CD4-positive, alpha-beta T cell treated with Interleukin-15 for 4 hours (primary cell): ENCODE results near the gene KANSL1.

Experiments
- DNase-seq: peaks from one replicate; pipeline ENCODE4 v3.0.0-alpha.2; 2020; ENCODE audit warnings: low spot score

Gene KANSL1

DNA sequence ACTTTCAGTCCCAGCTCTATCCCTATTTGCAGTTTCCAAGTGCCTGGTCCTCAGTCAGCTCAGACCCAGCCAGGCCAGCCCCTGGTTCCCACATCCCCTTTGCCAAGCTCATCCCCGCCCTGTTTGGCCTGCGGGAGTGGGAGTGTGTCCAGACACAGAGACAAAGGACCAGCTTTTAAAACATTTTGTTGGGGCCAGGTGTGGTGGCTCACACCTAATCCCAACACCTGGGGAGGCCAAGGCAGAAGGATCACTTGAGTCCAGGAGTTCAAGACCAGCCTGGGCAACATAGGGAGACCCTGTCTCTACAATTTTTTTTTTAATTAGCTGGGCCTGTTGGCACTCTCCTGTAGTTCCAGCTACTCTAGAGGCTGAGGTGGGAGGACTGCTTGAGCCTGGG lies 192.5 kb downstream of the KANSL1 start:
- DNase-seq = no peak

DNA sequence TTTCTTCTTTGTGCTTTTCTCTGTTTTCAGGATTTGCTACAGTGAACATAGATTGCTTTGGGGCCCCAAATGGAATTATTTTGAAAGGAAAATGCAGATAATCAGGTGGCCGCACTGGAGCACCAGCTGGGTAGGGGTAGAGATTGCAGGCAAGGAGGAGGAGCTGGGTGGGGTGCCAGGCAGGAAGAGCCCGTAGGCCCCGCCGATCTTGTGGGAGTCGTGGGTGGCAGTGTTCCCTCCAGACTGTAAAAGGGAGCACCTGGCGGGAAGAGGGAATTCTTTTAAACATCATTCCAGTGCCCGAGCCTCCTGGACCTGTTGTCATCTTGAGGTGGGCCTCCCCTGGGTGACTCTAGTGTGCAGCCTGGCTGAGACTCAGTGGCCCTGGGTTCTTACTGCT lies 192.9 kb downstream of the KANSL1 start:
- DNase-seq = no peak

DNA sequence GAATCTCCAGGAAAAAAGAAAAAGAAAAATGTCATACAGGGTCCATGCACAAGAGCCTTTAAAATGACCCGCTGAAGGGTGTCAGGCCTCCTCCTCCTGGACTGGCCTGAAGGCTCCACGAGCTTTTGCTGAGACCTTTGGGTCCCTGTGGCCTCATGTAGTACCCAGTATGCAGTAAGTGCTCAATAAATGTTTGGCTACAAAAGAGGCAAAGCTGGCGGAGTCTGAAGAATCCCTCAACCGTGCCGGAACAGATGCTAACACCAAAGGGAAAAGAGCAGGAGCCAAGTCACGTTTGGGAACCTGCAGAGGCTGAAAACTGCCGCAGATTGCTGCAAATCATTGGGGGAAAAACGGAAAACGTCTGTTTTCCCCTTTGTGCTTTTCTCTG lies 193.3 kb downstream of the KANSL1 start:
- DNase-seq = no peak

DNA sequence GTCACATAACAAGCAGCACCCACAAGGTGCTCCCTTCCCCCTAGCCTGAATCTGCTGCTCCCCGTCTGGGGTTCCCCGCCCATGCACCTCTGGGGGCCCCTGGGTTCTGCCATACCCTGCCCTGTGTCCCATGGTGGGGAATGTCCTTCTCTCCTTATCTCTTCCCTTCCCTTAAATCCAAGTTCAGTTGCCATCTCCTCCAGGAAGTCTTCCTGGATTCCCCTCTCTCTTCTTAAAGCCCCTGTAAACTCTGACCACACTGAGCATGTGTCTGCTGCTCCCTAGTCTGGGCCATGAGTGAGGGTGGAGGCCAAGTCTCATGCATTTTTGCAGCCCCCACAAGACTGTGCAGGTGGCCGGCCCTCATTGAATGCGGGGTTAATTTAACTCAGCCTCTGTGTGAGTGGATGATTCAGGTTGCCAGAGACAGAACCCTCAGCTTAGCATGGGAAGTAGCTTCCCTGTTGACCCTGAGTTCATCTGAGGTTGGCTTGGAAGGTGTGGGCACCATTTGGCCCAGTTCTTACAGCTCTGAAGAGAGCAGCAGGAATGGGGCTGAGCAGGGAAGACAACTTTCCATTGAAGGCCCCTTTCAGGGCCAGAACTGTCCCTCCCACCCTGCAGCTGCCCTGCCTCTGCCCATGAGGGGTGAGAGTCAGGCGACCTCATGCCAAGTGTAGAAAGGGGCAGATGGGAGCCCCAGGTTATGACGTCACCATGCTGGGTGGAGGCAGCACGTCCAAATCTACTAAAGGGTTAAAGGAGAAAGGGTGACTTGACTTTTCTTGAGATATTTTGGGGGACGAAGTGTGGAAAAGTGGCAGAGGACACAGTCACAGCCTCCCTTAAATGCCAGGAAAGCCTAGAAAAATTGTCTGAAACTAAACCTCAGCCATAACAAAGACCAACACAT lies 194.0 kb downstream of the KANSL1 start, which contains the start of gene STH:
STH (plus strand) TSS at position 264 of the 913 bp plus-strand sequence; CDS start at position 294, 30 bp downstream.
- DNase-seq = no peak

DNA sequence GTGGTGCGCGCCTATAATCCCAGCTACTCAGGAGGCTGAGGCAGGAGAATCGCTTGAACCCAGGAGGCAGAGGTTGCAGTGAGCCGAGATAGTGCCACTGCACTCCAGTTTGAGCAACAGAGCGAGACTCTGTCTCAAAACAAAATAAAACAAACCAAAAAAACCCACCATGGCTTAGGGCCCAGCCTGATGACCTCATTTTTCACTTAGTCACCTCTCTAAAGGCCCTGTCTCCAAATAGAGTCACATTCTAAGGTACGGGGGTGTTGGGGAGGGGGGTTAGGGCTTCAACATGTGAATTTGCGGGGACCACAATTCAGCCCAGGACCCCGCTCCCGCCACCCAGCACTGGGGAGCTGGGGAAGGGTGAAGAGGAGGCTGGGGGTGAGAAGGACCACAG lies 195.6 kb downstream of the KANSL1 start:
- DNase-seq = no peak

DNA sequence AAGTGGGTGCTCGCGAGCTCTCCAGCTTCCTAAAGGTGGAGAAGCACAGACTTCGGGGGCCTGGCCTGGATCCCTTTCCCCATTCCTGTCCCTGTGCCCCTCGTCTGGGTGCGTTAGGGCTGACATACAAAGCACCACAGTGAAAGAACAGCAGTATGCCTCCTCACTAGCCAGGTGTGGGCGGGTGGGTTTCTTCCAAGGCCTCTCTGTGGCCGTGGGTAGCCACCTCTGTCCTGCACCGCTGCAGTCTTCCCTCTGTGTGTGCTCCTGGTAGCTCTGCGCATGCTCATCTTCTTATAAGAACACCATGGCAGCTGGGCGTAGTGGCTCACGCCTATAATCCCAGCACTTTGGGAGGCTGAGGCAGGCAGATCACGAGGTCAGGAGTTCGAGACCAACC lies 196.1 kb downstream of the KANSL1 start:
- no peak for DNase-seq

DNA sequence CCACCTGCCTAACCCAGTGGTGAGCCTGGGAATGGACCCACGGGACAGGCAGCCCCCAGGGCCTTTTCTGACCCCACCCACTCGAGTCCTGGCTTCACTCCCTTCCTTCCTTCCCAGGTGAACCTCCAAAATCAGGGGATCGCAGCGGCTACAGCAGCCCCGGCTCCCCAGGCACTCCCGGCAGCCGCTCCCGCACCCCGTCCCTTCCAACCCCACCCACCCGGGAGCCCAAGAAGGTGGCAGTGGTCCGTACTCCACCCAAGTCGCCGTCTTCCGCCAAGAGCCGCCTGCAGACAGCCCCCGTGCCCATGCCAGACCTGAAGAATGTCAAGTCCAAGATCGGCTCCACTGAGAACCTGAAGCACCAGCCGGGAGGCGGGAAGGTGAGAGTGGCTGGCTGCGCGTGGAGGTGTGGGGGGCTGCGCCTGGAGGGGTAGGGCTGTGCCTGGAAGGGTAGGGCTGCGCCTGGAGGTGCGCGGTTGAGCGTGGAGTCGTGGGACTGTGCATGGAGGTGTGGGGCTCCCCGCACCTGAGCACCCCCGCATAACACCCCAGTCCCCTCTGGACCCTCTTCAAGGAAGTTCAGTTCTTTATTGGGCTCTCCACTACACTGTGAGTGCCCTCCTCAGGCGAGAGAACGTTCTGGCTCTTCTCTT lies 196.8 kb downstream of the KANSL1 start:
- no peak for DNase-seq

DNA sequence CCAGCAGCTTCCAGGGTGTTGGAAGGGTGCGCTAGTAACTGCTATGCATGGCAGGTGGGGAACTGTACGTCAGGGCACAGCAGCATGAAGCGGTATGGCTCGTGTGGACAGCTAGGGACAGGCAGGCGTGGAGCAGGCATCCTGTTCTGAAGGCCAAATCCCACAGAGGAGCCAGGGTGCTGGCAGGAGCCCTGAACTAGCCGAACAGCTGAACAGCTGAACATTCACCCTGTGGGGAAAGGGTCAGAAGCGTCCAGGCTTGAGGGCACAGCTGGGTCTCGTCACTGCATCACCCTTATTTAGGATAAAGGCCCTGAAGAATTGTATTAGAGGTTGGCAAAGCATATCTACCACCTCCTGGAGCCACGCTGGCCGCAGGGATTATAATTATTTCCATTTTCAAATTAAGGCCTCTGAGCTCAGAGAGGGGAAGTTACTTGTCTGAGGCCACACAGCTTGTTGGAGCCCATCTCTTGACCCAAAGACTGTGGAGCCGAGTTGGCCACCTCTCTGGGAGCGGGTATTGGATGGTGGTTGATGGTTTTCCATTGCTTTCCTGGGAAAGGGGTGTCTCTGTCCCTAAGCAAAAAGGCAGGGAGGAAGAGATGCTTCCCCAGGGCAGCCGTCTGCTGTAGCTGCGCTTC lies 197.5 kb downstream of the KANSL1 start:
- DNase-seq = no peak

DNA sequence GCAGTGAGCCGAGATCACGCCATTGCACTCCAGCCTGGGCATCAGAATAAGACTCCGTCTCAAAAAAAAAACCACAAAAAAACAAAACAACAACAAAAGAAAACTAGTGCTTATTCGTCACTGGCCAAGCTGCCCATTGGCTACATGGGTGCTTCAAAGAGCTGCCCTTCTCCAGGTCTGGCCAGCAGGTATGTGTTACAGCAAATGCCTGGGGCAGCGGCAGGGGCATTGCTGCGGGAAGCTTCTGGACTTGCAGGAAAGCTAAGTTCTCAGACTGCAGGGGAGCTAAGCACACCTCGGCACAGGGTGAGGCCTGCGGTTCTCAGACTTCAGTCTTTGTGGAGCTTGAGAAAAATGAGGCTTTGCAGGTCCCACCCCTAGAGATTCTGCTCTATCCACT lies 198.2 kb downstream of the KANSL1 start:
- DNase-seq = no peak

DNA sequence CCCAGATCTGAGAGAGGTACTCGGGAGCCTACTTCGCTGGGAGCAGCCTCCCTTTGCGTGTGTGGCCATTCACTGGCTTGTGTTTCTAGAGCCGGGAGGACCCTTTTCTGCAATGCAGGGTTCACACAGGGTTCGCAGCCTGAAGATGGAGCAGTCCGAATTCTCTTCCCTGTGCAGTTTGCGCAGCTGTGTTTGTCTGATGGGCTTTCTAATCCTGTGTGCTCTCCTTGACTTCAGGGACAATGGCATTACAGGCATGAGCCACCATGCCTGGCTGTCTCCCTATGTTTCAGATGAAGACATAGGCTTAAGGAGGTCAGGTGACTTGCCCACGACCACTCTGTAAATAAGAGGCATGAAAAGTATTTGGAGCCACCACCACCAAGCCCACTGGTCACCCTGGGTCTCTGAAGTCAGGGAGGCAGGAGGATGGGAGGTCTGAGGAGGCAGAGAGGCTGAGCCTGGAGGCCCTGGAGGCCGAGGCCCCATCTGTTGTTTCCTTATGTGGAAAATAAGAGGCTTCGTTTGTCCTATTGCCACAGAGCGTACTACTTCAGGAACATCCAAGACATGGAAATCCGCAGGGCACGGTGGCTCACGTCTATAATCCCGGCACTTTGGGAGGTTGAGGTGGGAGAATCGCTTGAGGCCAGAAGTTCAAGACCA lies 199.1 kb downstream of the KANSL1 start:
- no peak for DNase-seq

DNA sequence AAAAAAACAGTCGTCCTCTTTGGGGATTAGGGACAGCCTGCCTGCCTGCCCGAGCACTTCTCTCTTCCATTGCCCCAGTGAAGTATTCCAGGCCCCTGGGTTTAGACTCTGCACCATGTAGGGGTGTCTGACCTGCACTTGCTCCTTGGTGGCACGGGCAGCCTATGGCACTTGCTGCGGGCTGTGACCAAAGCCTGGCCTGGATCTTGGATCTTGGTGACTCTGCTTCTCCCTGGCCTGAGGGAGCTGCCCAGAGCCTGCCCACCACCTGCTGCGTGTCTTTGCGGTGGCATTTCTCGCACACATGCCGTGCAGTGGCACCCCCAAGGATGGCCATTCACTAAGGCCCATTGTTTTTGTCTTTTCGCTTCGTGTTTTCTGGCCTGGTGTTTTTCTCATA lies 200.3 kb downstream of the KANSL1 start:
- no peak for DNase-seq

DNA sequence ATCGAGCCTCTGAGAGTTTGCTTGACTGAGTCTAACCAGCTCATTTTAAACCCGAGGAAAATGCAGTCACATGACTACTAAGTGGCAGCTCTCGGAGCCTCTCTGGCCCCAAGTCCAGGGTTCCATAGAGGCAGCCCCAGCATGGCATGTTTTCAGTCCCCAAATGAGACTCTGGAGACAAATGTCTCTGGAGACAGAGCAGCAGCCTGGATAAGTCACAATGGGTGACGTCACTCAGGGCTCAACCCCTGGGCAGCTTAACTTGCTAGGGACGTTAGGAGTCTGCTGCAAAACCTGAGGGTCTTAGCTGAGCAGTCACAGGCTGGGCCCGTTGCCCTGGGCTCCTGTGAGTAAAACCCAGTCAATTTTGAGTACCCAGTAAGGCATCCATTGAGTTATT lies 201.1 kb downstream of the KANSL1 start:
- DNase-seq = no peak

DNA sequence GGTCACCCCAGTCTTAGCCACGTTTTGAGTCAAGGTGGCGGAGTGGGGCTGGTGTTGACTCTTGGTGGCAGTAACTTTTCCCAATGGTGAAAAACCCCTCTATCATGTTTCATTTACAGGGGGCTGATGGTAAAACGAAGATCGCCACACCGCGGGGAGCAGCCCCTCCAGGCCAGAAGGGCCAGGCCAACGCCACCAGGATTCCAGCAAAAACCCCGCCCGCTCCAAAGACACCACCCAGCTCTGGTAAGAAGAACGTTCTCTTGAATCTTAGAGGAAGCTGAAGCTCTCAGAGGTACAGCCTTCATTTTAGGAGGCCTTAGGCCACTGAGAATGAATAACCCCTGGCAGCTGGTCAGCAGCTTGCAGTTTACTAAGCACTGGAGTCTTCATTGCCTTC lies 201.9 kb downstream of the KANSL1 start:
- no peak for DNase-seq

DNA sequence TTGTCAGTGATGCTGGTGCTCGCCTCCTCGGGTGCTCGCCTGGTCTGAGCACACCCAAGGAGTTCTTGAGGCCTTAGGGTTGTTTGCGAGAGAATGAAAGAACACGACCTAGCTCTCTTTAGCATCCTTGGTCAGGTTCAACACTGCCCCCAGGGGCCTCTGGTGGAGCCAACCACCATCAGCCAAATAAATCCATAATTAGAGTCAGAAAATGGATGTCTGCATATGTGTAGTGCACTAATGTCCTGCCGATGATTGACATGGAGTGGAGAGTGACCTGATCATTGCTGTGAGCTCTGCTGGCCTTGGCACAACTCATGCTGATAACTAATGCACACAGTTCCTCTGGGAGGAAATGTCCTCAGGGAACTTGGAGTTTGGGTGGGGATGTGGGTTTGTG lies 202.3 kb downstream of the KANSL1 start:
- no peak for DNase-seq

DNA sequence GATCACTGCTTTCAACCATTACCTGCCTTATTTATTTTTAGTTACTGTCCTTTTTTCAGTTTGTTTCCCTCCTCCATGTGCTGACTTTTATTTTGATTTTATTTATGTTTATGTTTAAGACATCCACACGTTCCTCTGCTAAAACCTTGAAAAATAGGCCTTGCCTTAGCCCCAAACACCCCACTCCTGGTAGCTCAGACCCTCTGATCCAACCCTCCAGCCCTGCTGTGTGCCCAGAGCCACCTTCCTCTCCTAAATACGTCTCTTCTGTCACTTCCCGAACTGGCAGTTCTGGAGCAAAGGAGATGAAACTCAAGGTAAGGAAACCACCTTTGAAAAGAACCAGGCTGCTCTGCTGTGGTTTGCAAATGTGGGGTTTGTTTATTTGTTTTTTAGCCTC lies 203.5 kb downstream of the KANSL1 start:
- no peak for DNase-seq

DNA sequence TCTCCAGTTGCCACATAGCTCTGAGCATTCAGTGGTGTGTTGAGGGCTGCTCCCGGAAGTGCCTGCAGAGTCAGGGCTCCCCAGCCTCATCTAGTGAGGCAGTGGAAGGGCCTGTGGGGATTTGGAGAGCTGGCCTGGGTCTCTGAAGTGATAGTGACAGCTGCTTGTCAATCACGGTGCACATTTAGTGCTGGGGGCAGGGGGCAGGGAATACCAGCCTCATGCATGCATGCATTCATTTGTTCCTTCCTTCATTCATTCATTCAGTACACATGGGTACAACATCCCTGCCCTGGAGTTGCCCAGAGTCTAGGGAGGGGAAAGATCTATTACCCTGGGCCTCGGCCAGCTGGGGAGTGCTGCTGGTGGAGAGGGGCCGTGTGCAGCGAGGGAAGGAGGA lies 205.5 kb downstream of the KANSL1 start:
- no peak for DNase-seq

DNA sequence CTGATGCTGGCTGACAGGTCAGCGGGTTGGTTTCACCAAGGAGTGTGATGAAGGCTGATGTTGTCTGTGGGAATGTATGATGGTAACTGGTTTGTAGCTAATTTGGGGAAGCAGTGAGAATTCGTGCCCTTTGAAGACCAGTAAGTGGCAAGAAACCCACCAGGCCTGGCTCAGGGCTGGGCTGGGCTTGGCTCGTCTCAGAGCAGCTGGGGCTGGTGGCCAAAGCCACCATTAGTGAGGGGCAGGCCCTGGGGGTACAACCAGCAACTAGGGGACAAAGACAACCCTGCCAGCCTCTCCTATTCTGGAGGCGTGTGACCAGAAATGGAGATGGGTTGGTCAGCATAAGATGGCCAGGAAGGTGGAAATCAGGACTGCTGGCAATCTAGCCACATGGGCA lies 207.2 kb downstream of the KANSL1 start:
- no peak for DNase-seq

DNA sequence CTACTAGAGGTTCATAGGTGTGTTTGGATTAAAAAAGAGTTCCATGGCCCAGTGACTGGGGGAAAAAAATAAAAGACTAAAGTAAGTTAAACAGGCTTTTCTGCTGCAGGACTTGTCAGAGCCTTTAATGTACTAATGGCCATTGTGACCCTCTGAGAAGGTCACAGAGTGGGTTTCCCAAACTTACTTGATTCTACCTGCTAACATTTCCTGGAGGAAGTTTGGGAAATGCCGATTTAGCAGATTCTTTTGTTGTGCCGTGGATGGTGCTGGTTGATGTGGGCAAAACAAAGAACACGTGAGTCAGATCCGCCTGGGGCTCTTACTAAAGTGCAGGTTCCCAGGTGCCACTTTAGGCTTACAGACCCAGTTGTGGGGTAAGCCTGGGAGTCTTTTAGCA lies 207.8 kb downstream of the KANSL1 start:
- DNase-seq = no peak

DNA sequence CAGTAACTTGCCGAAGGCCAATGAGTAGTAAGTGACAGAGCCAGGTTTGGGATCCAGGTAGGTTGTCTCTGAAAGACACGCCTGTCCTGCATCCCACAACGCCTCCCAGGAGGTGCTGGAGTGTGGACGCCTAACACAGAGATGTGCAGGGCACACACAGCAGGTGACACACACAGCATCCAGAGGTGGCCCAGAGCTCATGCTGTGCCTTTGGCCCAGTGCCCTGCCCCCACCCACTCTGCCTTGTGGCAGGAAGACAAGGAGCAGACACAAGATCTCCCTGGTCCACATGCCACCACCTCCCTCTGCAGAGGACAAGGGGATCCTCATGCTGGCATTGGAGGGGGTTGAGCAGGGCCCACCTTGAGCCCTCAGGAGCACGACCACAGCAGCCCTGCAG lies 208.9 kb downstream of the KANSL1 start:
- no peak for DNase-seq

DNA sequence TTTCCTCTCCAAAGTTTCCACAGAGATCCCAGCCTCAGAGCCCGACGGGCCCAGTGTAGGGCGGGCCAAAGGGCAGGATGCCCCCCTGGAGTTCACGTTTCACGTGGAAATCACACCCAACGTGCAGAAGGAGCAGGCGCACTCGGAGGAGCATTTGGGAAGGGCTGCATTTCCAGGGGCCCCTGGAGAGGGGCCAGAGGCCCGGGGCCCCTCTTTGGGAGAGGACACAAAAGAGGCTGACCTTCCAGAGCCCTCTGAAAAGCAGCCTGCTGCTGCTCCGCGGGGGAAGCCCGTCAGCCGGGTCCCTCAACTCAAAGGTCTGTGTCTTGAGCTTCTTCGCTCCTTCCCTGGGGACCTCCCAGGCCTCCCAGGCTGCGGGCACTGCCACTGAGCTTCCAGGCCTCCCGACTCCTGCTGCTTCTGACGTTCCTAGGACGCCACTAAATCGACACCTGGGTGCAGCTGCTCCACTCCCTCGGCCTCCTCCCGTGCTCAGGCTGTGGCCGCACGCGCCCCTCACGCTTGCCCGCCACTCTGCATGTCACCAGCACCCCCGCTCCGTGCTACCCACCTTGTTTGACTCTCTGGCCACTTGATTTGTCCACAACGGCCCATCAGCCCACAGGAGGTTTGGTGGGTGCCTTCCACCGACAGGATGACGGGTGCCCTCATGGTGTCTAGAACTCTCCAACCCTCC lies 209.5 kb downstream of the KANSL1 start:
- DNase-seq = no peak

DNA sequence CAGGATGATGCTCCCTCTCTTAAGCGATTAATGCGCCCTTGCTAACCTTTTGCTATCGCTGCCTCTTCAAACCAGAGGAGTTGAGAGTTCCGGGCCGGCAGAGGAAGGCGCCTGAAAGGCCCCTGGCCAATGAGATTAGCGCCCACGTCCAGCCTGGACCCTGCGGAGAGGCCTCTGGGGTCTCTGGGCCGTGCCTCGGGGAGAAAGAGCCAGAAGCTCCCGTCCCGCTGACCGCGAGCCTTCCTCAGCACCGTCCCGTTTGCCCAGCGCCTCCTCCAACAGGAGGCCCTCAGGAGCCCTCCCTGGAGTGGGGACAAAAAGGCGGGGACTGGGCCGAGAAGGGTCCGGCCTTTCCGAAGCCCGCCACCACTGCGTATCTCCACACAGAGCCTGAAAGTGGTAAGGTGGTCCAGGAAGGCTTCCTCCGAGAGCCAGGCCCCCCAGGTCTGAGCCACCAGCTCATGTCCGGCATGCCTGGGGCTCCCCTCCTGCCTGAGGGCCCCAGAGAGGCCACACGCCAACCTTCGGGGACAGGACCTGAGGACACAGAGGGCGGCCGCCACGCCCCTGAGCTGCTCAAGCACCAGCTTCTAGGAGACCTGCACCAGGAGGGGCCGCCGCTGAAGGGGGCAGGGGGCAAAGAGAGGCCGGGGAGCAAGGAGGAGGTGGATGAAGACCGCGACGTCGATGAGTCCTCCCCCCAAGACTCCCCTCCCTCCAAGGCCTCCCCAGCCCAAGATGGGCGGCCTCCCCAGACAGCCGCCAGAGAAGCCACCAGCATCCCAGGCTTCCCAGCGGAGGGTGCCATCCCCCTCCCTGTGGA lies 210.2 kb downstream of the KANSL1 start:
- DNase-seq = no peak
